Limb (tissue), 2 donors: Measurements from ENCODE around the gene GALNT9.

Experiments
- DNase-seq, 2 donors: peaks; one replicate each; pipeline ENCODE4 v3.0.0-alpha.2; 2016; ENCODE audit errors: extremely low spot score in 2 of 2

GALNT9 gene

DNA sequence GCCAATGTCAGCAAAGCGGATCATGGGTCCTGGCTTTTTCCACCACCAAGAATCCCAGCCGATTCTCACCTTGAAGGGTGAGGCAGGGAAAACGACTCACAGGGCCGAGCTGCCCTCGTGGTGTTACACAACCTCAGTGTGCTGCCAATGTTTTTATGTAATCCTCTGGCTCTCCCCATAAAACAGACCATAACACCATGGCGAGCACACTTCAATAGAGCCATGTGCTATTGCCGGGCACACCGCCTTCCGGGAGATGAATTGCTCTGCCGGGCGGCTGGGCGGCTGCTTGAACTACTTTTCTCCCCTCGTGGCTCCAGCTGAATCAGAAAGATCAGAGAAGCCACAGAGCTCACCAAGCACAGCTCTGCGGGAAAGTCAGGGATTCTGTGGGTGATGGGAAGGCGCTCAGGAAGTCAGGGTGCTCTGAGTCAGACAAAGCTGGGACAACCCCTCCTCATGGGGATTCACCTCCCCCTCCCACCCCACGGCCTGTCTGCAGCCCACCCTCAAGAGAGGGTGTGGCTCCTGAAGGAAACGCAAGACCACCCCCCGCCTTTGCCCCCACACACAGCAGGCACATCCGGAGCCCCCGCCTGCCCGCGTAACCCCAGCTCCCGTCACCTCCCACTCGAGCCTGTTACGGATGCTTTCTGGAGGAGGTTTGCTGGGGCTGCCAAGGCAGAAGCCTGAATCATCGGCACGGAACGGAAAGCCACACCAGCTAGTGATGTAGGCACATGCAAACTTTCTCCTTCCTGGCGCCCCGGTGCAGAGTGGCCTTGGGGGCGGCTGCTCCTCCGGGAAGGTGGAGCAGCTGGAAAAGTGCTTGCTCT lies 1.8 kb downstream of the GALNT9 start:
- DNase-seq, result no peak

- no peak for DNase-seq
These were observed 2.7 kb downstream of the GALNT9 start for GRCh38 chr12:132326646-132327045.

DNA sequence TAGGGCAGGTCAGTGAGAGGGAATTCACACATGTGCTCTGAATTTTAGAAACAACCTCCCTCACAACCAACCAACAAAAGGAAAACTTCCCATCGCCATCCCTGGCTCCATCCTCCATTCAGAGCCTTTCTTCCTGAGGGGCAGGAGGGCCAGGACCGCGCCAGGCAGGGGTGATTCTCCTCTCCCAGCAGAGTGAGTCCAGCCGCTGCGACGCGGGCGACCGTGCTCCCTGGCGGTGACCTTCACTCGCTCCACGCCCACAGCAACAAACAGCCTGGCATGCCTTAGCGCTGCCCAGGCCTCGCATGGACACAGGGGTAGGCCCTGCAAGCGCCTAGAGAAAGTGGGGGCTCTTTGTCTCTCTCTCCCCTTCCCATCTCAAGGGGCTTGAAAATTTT lies 3.7 kb downstream of the GALNT9 start:
- DNase-seq, result no peak

- no peak for DNase-seq
These were observed 4.3 kb downstream of the GALNT9 start for GRCh38 chr12:132324841-132325732.

GRCh38 chr12:132324173-132324572 lies 5.2 kb downstream of the GALNT9 start:
- no peak for DNase-seq

- DNase-seq, result no peak
These were observed 6.0 kb downstream of the GALNT9 start for GRCh38 chr12:132323171-132324010.

- no peak for DNase-seq
These were observed 6.9 kb downstream of the GALNT9 start for GRCh38 chr12:132322206-132323132.

GRCh38 chr12:132321321-132322118 lies 7.9 kb downstream of the GALNT9 start:
- no peak for DNase-seq

DNA sequence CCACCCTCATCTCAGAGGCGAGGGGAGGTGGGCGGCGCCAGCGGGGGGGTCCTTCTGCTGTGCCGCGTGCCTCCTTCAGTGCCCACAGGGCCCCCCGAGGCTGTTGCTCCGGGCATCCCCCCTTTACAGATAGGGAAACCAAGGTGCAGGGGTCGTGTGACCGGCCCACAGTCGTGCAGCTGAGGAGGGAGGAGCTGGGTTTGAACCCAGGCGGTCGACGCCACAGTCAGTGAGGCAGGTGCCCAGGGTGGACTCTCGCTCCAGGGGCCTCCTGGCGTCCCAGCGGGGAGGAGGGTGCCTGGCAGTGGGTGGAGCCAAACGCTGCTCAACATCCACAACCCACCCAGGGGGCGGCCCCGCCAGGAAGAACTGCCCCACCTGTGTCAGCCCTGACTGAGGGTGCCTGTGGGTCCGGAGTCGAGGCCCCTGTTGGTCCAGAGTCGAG lies 8.6 kb downstream of the GALNT9 start:
- DNase-seq, result no peak

GRCh38 chr12:132319991-132320570 lies 9.3 kb downstream of the GALNT9 start:
- DNase-seq, result no peak

DNA sequence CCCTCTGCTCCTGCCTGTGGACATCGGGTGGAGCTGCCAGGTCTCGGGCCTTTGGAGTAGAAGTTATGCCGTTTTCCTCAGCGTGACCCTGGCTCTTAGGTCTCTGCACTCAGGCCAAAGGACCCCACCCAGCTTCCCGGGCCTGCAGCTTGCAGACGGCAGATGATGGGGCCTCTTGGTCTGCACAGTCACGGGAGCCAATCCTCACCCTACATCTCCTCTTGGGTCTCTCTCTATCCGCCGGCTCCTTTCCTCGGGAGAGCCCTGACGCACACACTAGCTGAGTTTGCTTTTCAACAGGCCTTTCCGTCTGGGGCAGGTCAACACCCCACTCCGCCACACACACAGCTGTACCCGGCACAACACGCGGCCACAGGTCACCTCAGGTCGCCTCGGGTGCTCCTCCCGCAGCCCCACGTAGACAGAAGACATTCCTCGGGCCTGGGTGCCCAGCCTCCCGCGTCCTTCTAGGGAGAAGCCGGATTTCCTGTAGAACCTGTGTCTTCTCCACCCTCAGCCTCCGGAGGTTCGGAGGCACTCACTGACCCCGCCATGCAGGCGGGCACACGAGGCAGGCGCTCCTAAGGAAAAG lies 9.9 kb downstream of the GALNT9 start:
- DNase-seq, result no peak

GRCh38 chr12:132318618-132319033 lies 10.8 kb downstream of the GALNT9 start:
- no peak for DNase-seq

DNA sequence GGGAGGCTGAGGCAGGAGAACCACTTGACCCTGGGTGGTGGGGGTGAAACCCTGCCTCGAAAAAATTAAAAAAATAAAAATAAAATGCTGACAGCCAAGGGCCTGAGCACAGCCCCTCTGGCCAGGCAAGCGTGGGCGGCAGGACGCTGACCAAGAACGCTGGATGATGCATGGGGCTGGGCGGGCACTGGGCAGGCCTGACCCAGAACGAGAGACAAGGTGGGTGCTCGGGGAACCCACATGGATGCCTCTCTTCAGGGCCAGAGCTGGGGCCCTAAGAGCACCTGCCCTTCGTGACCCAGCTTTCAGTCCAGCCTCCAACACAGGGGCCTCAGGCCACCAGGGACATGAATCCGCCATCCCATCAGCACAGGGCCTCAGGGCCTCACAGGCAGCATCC lies 11.3 kb downstream of the GALNT9 start:
- DNase-seq, result no peak

- DNase-seq, result no peak
These were observed 12.0 kb downstream of the GALNT9 start for GRCh38 chr12:132317233-132317938.

- DNase-seq, result no peak
These were observed 12.7 kb downstream of the GALNT9 start for GRCh38 chr12:132316497-132317232.

GRCh38 chr12:132315951-132316350 lies 13.4 kb downstream of the GALNT9 start:
- DNase-seq, result no peak

DNA sequence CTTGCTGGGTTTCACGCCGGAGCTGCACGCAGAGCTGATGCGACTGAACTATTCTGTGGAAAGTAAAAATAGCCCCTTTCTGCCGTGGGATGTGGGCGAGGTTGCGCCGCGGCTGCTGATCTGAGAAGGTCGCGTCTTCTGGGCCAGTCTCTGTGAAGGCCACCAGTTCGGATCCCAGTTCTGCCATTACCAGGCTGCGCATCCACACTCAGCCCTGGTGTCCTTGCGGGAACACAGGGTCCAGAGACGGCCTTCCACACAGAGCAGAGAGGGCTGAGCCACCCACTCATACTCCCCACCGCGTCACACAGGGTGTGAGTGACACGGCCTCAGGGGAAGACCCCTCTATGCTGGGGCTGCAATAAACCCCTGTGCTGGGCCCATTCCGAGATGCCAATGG lies 13.9 kb downstream of the GALNT9 start:
- DNase-seq, result no peak
